HuH-7.5 (cell line): Measurements from ENCODE around the gene RANBP3L.
"Not testable (repeated sequence)": the region's sequence is repeated elsewhere in the genome, so short reads cannot be mapped to it uniquely, and the experiment has no call there.

Experiments
- DNase-seq: peaks from one replicate; pipeline ENCODE4 v3.0.0; 2011; ENCODE audit warnings: low spot score

RANBP3L gene

DNA sequence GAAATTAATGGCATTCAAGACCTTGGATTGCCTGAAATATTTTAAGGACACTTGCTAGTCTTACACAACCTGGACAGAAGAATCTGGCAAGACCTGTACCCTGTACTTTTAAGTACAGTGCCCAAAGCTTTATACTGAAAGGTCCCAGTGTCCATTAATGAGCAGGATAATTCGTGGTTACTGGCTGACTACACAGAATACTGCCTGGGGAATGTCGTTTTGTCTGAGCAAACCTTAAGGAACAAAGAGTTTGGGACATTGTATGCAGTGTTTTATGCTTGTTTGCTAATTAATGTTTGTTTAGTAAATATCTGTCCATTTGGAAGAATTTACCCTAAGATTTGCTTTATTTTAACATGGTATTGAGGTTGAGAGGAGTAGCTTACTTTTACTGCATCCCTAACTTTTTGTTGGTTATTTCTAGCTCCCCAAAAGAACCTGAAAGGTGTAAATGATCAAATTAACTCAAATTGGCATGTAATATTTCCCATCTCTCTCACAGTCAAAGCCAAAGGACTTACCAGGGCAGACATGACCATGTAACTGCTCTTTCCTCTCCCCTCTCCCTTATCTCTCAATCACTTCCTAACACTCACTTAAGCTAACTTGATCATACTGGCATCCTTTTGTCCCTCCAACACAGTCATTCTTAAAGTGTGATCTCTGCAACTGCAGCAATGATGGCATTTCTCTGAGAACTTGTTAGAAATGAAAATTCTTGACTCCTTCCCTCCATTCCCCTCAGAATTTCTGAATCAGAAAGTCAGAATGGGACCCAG is 15.7 kb downstream of the RANBP3L start:
- DNase-seq, result no peak

DNA sequence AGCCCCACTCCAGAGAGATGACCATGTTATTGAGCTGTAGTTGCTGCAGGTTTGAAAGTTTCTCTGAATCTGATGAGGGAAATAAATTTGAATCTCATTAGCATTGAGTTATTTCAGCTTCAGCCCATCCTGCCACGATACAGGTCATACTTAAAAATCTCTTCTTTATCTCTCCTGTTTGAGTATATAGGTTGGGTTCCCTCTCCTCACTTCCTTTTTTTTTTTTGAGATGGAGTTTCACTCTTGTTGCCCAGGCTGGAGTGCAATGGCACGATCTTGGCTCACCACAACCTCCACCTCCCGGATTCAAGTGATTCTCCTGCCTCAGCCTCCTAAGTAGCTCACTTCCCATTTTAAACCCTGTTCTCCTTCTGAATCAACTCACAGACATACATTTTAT is 17.9 kb downstream of the RANBP3L start:
- not testable (repeated sequence) for DNase-seq

DNA sequence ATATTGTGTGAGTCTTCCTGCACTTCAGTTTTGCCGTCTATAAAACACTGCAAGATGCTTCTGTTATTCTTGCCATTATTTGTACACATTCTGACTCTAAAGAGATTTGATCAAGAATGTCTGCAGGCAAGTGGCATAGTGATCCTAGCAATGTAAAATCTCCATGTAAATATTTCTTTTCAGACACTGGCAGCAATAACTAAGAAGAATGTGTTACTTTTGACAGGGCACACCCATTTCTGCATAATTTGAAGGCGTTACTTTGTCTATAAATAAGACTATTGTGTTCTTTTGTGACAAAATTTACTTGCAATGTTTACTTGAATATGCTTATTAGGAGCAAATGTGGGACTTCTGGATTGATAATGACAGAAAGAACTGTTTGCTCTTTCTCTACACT is 20.1 kb downstream of the RANBP3L start:
- no peak for DNase-seq

DNA sequence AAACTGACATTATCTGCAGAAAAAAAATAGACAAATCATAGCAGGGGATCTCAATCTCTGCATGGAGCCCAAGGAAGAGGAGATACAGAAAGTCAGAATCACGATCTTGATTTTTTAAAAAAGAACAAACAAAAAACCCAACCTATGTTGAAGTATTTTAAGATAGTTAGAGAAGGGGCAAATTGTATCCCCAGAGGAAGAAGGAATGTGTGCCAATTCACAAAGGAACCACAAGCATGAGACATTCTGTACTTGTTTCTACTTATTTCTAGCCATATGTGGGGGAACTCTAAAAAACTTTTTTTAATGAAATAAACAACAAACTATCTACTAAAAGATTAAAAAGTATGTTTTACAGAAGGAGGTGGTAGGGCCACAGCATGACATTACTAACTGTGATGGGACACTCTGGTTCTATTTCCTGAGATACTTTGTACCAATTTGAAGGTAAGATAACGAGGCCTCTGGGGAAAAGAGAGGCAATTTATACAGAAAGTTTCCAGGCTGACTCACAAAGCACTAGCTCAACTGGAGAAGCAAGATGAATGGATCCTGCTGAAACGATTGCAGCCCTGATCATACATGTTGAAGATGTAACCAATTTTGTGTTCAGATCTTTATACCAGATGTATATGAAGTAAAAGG is 22.5 kb downstream of the RANBP3L start:
- DNase-seq, result no peak

DNA sequence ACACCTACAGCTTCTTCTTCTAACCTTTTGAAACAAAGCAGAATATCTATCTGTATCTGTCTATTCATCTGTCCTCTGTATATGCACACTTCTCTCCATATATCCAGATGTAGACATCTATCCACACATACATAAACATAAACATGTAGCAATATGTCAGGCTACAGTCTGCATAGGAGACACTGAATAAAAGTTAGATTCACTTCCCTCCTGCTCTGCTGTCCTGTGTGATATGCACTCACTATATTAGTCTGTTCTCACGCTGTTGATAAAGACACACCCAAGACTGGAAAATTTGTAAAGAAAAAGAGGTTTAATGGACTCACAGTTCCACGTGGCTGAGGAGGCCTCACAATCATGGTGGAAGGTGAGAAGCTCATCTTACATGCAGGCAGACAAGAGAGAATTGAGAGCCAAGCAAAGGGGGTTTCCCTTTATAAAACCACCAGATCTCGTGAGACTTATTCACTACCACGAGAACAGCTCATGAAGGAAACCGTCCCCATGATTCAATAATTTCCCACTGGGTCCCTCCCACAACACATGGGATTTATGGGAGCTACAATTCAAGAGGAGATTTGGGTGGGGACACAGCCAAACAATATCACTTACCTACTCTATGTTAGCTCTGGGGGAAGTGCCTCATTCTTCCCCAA is 24.1 kb downstream of the RANBP3L start:
- DNase-seq, result no peak

DNA sequence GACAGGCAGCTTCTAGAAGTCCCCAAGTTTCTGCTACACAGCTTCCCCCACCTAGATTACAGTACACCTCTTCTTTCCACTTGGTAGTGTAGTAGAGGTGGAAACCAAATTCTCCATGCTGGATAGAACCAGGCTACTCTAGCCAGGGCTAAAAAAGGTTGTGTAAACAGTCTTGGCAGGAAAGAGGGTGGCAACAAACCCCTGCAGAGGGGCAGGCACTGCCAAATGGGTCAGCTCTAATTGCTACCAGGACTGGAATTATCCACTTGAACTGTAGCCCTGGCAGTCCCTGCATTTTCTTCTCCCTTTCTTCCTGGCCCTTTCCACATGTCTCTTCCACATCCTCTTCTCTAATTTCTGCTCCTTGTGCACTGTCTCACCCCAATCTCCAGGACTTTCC is 24.8 kb downstream of the RANBP3L start:
- DNase-seq, result no peak

GRCh38 chr5:36273809-36274526 is 27.7 kb downstream of the RANBP3L start:
- DNase-seq, result no peak

DNA sequence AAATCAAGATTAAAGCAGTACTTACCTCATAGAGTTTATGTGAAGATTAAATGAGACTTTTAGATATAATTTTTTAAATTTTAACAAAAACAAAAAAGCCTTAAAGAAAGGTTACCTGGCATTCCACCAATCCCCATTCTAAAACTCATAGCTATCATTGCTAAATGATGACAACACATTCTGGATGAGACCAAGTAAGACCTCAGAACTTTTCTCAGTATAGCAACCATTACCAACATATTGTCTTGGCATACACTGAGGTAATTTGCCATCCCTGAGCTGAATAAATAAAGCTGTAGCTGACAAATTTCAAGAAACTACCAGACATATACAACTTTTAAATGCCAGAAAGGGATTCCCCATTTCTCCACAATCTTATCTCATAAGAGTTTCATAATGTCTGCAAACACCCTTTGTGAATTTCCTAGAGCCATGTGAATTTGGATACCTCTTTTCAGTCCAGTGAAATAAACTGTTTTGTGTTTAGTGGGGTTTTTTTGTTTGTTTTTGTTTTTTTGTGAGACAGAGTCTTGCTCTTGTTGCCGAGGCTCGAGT is 29.5 kb downstream of the RANBP3L start:
- no peak for DNase-seq

DNA sequence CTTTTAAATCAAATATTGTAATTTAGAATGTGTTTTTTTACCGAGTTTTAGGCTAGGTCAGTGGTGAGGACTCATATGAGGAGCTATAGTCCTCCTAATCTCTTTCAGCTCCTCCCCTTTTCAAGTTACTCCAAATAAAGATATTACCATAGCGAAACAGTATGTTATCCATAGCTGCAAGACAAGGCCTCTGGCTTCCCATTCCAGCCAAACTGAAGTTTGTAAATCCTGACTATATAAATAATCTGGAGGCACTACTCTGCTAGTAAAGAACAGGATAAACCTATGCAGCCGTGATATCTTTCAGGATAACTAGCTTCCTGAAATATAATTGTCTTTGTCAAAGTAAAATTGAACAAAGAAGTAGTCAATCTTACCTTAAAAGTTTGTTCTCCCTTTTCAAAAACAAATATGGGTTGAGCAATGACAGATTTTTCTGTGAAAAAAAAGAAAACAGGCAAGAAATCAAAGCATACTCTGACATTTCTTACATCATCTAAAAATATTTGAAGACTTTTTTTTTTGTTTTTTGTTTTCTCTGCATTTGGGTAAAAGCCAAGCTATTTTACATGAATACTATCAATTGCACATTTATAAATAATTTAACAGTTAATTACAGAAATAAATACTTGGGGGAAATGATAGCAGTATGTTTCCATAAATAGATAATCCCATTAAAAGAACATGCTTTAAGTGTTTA is 30.7 kb downstream of the RANBP3L start:
- DNase-seq, result no peak

- DNase-seq, result no peak
Observed at GRCh38 chr5:36270175-36270574, 31.5 kb downstream of the RANBP3L start.

DNA sequence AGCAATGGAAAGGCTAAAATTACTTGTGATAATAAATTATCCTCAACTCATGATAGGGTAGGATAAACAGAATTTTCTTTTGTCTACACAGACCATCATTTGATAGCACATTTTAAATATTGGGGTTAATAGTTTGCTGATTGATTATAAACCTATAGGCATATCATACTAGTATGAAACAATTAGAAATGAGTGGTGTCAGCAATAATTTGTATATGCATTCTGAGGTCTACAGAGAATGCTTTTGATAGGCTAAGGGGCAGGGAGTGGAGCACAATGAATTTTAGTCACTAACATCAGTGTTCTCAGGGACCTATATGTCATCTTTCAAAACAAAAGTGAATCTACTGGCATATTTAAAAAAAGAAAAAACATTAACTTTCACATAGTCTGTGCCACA is 32.2 kb downstream of the RANBP3L start:
- DNase-seq, result no peak

- DNase-seq, result no peak
Observed at GRCh38 chr5:36267905-36268304, 33.8 kb downstream of the RANBP3L start.

DNA sequence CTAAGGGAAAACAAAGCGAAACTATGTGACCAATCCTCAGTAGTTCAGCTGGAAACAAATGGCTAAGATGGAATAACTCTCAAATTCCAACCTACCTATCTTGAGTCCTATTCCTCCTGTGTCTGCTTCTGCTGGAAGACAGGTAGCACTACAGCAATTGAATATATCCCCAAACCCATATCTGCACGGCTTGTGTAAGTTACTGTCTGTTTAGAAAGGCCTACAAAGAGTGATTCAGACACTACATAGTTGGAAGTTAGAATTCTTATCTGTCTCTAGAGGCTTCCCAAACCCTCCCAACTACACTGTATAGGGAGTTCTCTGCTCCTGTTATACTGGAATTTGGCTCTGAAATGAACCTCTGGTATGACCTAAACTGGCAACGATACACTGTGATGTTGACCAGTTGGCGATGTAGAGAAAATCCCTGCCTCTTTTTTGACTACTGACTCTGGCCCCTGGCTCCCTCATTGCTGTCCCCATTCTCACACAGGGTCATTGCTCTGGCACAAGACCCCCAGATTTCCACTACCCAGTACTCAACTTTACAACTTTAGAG is 37.4 kb downstream of the RANBP3L start:
- no peak for DNase-seq

- DNase-seq, result no peak
Observed at GRCh38 chr5:36261186-36261585, 40.5 kb downstream of the RANBP3L start.

DNA sequence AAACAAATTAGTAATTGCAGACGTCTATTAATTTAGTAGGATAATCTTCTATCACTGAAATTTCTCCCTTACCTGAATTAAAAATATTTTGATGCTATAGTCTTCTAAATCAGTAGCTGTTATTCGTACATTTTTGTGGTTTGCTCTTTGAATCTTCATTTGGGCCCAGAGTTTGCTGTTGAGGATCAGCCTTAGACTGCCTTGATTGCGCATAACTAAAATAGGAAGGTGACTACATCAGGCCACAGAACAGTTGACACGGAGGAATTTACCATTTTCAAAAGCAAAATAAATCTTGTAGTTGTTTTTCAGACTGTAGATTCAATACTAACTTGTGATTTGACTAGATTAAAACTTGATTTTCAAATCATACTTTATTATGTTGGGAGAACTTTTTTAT is 48.1 kb downstream of the RANBP3L start:
- DNase-seq, result no peak

DNA sequence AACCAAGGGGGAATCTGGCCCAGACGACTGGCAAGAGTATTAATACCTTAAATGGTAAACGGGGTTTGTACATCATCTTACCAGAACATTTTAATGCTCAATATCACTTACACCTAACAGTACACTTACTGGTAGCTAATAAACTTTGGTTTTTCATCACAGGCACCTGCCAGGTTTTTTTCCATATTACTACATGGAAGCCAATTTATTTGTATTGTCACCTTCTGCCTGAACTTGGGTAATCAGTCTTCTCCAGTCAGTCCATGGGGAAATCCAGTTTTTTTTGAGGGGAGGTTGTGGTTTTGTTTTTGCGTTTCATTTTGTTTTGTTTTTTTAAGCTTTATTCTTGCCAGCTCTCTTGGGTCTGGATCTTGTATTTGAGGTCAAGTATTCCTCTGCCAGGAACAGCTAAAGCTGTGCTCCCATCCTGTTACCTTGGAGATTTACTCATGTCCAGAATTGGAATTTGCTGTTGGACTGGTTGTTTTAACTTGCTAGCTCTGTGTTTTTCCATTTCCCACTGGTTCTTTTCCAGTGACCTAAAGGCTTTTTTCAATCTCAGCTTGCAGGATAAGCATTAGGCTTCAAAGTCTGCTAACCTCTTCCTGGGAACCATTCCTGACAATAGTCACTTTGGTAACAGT is 48.9 kb downstream of the RANBP3L start:
- no peak for DNase-seq

DNA sequence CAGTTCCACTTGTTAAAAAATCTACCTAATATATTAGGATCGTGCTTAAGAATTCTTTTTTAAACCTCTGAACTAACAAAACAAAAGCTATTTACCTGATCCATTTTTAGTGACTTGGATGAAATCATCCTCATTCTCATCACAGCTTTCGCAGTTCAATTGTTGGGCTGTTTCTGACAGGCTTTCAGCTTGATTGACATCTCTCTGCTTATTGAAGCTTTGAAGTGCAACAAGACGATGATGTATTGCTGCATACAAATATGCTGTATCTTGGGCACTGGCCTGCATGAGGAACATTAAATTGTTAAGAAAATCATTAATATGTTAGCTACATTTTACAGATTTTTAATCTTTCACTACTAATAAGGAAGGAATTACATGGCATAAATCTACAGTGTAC is 50.5 kb downstream of the RANBP3L start:
- DNase-seq, result no peak

GRCh38 chr5:36250427-36250826 is 51.3 kb downstream of the RANBP3L start:
- DNase-seq, result no peak

DNA sequence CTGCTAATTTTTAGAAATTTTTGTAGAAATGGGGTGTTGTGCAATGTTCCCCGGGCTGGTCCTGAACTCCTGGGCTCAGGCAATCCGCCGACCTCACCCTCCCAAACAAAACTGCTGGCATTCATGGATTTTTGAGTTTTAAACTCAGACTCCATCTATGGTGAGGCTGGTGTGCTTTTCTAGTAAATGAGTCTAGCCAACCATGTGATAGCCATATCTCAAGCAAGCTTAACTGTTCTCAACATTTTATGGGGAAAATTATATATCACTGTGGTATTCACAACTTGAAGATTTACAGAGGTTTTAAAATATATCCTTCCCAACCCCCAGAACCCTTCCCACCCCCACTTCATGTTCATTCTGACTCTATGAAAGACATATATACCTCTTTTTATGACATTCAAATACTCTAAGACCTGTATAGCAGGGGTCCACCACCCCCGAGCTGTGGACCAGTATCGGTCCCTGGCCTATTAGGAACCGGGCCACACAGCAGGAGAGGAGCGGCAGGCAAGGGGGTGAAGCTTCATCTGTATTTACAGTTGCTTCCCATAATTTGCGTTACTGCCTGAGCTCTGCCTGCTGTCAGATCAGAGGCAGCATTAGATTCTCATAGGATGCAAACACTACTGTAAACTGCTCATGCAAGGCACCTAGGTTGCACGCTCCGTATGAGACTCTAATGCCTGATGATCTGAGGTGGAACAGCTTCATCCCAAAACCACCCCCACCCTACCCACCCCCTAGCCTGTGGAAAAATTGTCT is 55.5 kb downstream of the RANBP3L start:
- no peak for DNase-seq

DNA sequence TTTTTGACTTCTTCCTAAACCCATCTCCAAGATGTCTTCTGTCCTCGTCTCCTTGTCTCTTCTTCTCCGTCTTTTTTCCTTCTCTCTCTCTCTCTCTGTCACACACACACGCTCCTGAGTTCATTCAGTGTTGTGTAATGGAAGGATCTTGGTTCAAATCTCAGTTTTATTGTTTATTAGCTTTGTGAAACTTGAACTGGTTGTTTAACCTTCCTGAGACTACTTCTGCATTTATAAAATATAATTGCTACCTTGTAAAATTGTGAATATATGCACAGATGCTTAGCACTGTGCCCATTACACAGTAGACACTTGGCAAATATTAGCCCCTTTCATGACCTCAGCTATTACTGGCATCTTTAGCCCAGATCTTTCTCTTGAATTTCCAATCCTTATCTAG is 57.6 kb downstream of the RANBP3L start:
- DNase-seq, result no peak
